Measurements from ENCODE around the gene IRX1.

IRX1 gene

DNA sequence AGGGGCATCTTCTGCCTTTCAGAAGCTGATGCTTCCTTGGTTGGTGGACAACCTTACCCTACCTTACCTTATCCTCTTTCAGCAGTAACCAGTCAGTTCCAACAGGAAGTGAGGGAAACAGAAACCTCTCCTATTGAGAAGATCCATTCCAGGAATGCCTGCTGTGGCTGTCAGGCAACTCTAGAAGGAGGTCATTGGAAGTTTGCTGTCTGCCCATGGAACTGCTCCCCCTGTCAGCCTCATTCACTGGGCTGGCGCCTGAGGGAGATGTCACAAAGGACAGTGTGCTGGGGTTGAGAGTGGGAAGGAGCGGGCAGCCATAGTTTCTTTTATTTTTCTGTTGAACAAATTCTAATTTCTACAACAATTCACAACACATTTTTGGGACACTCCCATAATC is 54.7 kb downstream of the IRX1 start:
- no peak for DNase-seq (ENCODE audit: low spot score)

DNA sequence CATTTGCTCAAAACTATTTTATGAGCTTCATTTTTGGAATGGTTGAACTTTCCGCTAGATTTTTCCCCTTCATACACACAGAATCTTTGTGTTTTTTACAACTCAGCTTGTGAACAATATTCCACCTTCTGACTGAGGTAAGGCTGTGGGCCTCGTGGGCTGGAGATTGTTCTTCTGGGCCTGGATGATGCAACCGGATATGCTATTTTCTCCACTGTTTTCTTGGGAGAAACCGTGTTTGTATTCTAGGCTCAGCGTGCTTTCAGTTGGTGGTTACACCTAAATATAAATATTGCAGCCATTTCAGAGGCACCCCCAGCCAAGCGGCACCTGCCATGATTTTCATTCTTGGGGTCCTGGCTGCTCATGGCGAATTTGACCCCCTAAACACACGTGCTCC is 55.2 kb downstream of the IRX1 start:
- no peak for DNase-seq (ENCODE audit: low spot score)
